HG02981 (cell line): ENCODE data around the gene KLF15.

Experiments
- ATAC-seq: cut with Tn5 transposase; IDR thresholded peaks from one replicate; pipeline ENCODE4 v1.9.1; 2021; ENCODE audit warnings: mild to moderate bottlenecking, moderate library complexity; ENCODE audit not compliant: unreplicated experiment

Gene KLF15

GRCh38 chr3:126357295-126358037 is at the start of gene KLF15:
KLF15 (minus strand) TSS chr3:126357408; CDS start chr3:126352922, 4,486 bp downstream.
- ATAC-seq, result peak; percentile 86

GRCh38 chr3:126406389-126407296 is 49.4 kb upstream of the KLF15 start:
- ATAC-seq, result no peak

GRCh38 chr3:126402666-126403302 is 45.6 kb upstream of the KLF15 start:
- ATAC-seq, result no peak

GRCh38 chr3:126402178-126402577 is 45.0 kb upstream of the KLF15 start:
- no peak for ATAC-seq

- ATAC-seq, result no peak
Measured at GRCh38 chr3:126401611-126402160, 44.5 kb upstream of the KLF15 start.

- ATAC-seq, result no peak
Measured at GRCh38 chr3:126399756-126400155, 42.5 kb upstream of the KLF15 start.

DNA sequence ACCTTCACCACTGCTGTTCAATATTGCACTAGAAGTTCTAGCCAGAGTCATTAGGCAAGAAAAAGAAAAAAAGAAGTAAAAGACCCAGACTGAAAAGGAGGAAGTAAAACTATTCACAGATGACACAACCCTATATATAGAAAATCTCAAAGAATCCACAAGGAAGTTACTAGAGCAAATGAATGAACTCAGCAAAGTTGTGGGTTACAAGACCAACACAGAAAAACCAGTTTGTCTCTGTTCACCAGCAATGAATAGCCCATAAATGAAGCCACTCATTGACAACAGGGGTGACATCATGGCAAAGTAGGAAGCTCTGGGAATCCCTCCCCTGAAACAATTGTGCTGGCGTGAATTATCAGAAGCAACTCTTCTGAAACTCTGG is 42.1 kb upstream of the KLF15 start:
- peak; percentile 68 for ATAC-seq

DNA sequence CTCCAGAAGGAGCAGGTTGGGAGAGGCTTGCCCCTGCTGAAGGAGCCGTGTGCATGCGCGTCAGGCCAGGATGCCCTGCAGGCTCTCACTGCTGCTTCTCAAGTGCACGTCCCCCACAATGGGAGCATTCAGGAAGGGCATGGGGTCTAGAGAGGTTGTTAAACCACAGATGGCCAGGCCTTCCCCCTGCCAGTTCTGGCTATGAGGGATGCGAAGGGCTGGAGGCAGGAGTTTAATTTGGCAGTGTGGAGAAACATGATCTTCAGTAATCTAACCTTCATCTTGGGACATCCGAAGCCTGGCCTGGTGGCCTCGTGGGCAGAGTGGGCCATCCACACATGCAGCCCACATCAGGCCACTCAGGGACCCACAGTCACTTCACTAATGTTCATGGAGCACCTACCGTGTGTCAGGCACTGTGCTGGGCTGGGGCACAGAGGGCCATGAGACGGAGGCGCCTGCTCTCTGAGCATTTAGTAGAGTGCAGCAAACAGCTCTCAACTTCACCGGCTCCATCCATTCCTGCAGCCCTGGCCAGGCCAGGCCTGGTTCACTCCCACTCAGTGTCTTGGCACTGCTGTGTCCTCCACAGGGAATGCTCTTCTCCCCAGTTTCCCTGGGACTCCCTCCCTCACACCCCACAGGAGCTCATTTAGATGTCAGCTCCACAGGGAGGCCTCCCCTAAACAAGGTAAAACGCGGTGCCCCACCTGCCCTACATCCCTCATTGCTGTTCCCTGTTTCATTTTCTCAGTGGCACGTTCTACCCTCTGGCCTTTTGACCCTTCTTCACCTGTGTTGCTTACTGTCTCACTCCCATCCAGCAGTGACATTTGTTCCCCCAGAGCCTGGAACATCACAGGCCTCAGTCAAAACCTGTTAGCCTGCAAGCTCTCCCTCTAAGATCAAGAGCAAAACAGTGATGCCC is 41.5 kb upstream of the KLF15 start:
- no peak for ATAC-seq

DNA sequence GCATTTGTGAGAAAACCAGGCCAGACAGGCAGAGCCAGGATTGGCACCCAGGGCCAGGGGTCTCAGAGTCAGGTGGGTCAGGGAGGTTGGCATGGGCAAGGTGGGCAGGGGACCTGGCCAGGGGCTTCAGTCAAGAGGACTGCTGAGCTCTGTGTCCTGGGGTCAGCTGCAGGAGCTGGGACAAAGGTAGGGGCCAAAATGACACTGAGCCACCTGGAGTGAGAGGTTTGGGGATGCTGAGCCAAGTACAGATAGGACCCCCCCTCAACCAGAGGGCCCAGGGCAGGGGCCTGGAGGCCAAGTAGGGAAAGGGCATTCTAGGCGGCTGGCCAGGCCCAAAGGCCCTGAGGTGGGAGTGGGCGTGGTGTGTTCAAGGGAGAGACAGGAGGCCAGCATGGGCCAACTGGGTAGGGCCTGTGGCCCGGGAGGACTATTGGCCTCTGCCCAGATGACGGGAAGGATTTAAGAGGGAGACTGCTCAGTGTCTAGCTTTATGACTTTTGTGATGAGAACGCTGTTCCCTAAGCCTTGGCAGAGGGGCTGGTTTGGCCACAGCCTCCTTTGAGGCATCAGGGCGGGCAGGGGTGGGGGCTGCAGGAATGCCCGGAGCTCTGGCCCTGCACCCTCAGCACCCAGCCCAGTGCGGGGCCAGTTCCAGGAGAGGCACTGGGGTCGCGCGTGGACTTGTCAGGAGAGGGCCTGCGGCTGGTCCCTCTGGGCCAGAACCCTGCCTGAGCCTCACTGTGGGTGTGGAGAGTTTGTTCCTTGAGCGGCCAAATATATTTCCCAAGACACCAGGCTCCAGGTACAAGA is 40.6 kb upstream of the KLF15 start:
- ATAC-seq, result no peak

GRCh38 chr3:126396536-126396935 is 39.3 kb upstream of the KLF15 start:
- ATAC-seq, result no peak

- ATAC-seq, result no peak
Measured at GRCh38 chr3:126395846-126396513, 38.8 kb upstream of the KLF15 start.

- no peak for ATAC-seq
Measured at GRCh38 chr3:126394977-126395321, 37.7 kb upstream of the KLF15 start.

GRCh38 chr3:126394179-126394976 is 37.2 kb upstream of the KLF15 start, which contains the start of gene CFAP100:
CFAP100 (plus strand) TSS chr3:126394909; CDS start chr3:126396001, 1,092 bp downstream.
- no peak for ATAC-seq

DNA sequence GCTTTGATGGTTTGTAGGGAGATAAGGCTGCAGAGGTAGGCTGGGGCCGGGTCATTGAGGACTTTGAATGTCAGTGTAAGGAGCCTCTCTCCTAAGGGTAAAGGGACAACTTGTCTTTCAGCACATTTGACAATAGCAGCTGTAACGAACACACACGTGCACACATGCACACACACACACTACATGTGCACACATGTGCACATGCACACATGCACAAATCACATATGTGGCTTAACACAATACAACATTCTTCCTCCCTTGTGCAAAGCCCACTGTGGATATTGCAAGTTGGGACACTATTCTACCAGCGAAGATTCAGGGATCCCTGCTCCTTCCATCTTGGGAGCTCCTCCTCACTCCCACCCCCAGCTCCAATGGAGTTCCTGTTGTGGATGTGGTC is 36.4 kb upstream of the KLF15 start:
- no peak for ATAC-seq

GRCh38 chr3:126392246-126392645 is 35.0 kb upstream of the KLF15 start:
- no peak for ATAC-seq

GRCh38 chr3:126391631-126392030 is 34.4 kb upstream of the KLF15 start:
- no peak for ATAC-seq

DNA sequence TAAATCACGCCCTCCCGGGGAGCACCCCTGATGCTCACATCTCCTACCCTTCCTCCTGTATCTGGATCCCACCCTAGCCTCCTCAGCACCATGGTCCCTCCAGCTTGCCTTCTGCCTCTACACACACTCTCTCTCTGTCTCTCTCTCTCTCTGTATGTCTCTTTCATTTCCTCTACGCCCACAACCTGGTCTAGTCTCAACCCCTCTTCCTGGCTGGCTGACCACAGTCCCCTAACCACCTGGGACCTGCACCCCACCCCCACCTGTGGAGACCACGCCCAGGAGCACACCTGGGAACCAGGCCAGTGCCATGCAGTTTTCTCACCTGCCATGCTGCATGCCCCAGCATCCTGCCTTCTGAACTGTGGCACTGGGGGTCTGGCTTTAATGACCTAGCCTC is 33.5 kb upstream of the KLF15 start:
- no peak for ATAC-seq

DNA sequence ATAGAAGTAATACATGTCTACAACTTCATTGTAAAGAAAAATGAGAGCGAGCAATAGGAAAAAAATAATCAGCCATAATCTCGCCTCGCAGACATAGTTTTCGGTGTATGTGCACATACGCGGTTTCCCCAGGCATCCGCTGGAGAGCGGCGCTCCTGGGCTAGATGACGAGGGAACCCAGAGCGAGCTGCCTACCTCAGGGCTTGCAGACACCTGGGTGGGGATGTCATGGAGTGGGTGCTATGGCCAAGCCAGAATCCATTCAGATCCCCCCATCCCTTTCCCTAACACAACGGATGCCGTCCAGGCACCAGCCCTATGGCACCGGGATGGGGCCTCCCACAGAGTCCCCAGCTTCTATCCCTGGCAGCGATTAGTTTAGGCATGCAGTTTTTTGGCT is 33.0 kb upstream of the KLF15 start:
- ATAC-seq, result no peak
